GM18508 (cell line): ENCODE measurements around the gene STAT6.

Source experiments
- ATAC-seq: cut with Tn5 transposase; IDR thresholded peaks from one replicate; pipeline ENCODE4 v1.9.1; 2021; ENCODE audit warnings: moderate number of reproducible peaks; ENCODE audit not compliant: insufficient read depth, unreplicated experiment

STAT6 gene

DNA sequence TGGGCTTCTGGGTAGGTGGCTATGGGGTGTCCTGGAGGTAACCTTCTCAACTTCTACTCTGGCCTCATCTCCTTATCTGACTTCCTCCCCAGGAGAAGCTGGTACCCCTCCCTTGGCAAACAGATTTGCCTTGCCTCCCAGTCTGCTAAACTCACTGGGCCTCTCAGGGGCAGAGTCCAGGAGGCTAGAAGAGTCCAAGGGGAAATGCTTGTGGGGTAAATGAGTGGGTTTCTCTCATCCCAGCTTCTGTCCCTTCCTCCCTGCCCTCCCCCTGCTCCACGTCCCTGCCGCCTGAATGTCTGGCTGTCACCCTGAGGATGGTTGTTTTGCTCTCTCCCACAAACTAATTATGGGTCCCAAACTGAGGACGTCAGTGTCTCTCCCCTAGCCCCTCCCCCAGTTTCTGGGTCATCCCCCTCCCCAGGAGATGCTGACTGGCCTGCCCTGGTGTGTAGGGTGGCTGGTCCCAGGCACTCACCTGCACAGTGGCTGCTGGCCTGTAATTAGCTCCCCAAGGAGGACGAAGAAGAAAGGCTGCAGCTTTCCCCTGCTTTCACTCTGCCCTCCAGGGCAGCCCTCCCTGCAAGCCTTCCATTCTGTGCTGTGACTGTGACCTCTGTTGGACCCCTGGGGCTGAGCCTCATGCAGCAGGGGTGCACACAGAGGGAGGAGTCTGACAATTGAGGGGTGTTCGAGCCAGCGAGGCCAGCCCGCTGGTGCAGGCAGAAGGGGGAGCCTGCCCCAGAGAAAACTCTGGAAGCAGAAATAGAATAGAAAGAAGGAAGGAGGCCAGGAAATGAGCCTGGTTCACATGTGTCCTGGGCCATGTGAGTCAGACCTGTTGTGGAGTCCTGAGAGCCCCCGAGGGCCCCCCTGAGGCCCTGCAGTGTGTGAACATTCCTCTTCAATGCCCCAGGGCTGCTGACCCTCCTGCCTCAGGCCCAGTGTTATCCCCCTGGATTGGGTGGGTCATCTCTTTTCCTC is 36.1 kb upstream of the STAT6 start, which contains the start of gene LRP1-AS:
Gene LRP1-AS, minus strand, starts transcription at position 659 of the 984 bp plus-strand sequence.
- no peak for ATAC-seq

DNA sequence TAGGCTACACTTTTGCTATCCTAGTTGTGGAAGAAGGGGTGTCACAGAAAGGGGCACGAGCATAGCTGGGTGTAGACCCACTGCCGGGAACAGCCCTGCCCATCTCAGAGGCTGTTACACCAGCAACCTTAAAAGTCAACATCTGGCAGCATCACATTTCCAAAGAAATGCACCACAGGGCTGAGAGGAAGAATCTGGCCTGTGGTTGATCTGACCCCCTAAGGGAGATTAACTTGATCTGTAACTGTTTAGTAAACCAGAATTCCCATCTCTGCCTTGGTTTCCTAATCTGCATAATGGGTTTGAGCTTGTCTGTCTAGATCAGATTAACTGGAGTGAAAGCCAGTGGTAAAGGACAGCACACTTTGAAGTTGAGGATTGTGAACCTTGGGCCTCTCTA is 34.9 kb upstream of the STAT6 start:
- no peak for ATAC-seq

DNA sequence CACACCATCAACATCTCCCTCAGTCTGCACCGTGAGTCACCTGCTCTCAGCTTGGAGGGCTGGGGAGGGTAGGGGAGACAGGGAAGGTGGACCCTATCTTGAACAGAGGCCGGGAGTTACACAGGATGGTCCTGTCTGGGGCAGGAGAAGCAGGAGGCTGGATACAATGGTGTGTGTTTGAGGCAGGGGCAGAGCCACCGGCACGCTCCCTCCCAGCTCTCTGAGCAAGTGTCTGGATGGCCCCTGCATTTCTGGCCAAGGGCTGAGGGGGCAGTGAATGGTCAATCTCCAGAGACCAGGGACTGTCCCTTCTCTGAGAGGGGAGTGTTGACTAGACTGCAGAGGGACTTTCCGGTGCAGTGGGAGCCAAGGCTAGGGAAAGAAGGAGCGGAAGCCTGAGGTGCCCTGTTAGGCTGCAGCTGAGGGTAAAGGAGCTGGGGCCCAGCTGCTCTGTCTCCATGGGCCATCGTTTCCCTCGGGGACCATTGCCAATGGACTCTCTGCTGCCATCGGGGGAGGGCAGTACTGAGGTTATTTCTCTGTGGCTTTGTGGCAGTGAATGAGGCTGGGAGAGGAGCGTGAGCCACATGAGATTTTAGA is 34.4 kb upstream of the STAT6 start:
- no peak for ATAC-seq

DNA sequence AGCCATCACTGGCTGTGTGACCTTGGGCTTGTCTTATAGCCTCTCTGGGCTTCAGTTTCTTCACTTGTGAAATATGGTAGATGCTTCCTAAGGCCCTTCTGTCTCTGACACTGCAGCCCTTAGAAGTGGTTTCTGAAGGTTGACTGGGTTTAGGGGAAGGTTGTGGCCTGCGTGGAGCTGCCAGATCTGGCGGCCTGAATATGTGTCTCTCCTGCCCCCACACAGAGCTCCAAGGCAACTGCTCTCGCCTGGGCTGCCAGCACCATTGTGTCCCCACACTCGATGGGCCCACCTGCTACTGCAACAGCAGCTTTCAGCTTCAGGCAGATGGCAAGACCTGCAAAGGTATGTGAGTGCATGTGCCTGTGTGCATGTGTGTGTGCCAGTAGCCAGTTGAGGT is 32.3 kb upstream of the STAT6 start:
- no peak for ATAC-seq

DNA sequence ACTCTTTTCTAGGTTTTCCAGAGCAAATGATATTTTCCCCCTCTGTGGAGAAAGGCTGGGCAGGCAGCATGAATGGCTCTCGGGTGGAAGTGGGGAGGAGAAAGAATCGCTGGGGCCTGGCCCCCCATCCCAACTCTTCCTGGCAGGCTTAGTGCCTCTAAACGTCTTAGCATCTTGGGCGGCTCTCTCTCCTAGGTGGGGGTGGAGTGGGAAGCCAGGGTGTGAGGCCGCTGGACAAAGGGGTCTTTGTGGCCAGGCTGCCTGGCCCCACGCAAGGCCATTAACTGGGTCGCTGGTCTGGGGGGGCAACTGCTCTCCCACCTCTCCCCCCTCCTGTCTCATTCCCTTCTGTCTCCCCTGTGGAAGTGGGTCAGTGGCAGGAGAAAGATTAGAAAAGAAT is 31.6 kb upstream of the STAT6 start:
- ATAC-seq, result no peak

DNA sequence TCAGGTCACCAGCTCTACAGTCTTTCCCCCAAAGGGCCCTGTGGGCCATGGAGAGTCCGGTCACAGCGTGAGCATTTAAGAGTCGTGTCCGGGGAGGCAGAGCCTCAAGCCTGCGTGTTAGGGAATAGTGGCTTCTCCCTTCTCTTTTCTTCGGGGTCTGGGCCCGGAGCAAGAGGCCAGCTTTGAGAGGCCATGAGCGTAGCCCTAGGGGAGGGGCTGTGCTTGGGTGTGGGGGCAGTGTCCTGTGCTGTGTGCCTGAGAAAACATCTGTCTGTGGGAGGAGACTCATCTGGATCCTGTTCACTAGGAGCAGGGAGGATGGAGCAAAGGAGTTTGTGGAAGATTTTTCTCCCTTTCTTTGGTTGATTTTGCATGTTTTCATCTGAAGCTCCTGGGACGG is 31.0 kb upstream of the STAT6 start:
- no peak for ATAC-seq

DNA sequence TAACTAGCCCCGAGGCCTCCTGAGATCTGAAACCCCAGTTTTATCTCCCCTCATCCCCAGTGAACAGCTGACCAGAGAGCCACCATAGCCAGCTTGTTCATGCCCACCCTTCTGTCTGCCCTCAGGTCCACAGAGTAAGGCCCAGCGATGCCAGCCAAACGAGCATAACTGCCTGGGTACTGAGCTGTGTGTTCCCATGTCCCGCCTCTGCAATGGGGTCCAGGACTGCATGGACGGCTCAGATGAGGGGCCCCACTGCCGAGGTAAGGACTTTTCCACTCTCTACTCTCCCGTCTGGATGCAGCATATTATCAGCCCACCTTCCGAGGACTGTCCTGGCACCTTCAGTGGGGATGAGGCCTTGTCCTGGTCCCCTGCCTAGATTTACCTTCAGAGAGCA is 30.1 kb upstream of the STAT6 start:
- no peak for ATAC-seq

DNA sequence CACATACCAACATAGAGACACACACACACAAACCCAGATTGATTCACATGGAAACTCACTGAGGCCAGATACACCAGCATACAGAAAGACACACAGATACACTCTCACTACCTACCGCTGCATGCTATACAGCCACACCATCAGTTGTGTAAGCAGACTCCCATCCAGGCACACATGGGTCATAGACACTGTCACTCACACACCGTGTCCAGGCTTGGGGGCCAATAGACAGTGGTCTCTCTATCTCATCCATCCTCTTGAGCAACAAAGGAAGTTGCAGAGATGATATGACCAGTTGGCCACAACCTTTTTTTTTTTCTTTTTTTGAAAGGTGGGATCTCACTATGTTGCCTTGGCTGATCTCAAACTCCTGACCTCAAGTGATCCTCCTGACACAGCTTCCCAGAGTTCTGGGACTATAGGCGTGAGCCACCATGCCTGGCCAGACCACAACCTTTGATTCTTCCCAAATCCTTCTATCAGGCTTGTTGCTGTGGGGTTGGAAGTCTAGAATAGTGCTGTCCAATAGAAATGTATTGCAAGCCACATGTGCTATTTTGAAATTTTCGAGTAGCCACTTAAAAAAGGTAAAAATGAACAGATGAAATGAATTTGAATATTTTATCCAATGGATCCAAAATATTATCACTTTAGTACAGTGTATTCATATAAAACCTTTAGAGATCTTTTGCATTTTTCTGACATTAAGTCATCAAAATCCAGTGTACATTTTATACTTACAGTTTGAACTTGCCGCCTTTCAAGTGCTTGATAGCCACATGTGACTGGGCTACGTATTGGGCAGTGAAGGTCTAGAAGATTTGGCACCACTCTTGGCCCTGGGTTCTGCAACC is 28.9 kb upstream of the STAT6 start:
- ATAC-seq, result no peak

DNA sequence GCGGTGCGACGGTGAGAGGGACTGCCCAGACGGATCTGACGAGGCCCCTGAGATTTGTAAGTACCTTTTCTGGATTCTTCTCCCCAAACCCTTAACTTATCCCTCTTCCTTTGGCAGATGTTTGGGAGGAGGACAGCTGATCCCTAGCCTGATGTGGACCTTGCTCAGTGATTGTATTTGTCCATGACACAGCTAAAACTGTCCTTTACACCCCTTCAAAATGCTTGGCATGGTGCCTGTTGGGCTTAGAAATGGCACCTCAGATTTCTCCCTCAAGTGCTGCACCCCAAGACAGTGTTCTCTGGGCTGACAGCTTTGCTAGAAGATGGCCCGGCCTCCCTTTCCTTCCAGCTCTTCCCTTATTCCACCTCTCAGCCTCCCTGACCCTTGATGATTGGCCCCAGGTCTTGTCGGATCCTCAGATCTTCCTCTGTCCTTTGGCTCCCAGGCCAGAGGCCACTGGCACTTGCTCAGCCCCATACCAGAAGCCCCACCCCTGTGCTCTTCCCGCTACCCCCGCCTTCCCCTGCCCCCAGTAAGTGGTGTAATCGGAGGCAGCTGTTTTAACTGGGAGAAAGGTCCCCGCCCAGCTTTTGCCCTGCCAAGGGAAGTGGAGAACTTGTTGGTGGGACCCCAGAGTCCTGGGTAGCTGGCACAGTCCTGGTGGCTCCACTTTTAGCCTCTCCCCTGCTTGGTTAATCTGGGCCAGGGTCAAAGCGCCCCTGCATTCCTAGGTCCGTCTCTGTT is 27.5 kb upstream of the STAT6 start:
- no peak for ATAC-seq

DNA sequence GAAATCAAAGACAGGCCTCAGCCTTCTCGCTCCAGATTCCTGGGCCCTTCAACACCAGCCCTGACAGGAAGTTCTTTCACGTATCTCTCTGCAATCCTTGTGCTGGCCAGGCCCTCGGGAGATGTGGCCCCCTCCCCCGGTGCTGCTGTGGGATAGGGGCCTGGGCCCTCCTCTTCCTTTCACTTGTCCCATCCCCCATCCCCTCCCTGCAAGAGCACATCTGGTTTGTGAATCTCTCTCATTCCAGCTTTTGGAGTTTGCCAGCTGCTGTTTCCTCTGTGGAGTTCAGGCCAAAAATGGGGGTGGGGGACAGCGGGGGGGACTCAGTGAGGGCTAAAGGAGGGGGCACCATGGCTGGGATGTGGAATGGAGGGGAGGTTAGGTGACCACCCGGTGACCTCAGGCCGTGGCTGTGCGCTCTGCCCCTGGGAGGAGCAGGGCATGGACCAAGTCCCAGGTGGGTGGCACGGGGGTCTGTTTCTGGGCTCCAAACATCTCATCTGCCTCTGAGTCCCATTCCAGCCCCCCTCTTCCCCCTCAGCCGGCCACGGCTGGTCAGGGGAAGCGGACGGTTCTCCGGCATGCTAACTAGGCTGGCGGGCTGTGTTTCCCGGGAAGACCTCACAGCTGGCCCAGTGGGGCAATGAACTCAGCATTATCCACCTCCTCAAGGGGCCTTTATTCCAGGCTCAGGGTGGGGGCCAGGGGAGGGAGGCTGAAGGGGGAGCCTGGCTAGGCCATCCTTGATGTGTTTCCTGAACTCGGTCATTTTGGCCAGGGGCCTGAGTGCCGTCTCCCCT is 24.6 kb upstream of the STAT6 start:
- ATAC-seq, result no peak

DNA sequence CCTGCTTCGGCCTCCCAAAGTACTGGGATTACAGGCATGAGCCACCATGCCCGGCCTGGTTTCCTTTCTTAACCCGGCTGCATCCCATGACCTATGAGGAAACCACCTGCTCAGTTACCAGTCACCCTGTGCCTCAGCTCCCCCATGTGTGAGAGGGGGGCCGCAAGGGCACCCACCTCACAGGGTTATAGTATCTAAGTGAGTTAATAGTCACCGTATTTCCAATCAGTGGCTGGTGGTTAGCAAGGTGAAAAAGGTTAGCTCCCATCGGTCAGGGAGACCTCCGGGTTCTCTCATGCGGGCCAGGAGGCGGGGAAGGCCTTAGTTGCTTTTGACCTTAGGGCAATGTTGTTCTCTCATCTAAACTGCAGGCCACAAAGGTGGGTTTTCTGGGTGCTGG is 23.8 kb upstream of the STAT6 start:
- no peak for ATAC-seq

DNA sequence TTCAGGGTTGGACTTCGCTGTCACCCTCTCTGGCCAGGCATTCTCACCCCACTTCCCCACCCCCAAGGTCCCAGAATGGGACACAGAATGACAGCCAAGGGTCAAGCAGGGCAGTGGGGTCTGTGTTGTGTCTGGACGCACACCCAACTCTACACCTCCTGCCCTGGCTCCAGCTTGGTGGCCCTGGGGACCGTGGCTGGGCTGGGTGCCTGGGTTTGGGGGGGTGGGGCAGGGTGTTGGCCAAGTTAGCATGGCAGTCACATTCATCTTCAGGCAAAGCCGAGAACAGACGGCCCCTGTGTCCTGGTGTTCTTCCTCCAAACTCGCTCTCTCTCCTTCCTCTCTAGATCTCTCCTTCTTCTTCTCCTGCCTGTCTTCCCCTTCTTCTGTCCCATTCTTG is 22.8 kb upstream of the STAT6 start:
- ATAC-seq, result no peak

DNA sequence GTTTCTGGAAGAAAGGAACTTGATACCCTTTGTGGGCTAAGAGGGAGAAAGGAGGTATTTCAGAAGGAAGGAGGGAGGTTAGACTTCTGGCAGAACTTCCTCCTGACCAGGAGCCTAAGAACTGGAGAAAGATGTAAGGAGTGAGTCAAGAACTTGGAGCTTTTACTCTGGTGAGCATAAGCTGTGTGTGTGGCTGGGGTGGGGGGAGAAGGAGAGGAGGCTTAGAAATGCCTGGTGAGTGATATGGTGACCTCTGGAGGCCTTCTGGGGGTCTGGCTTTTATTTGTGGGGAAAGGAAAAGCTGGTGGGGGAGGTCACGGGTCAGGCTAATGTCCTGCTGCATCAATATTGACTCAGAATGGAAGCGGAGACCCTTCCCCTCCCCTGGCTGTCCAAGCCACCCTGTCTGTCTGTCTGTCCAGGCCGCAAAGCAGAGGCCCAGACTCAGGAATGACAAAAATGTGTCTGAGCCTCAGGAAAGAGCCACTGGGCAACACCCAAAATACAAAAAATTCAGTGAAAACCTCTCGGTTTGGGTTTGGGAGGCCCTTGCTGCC is 21.9 kb upstream of the STAT6 start:
- ATAC-seq, result no peak

DNA sequence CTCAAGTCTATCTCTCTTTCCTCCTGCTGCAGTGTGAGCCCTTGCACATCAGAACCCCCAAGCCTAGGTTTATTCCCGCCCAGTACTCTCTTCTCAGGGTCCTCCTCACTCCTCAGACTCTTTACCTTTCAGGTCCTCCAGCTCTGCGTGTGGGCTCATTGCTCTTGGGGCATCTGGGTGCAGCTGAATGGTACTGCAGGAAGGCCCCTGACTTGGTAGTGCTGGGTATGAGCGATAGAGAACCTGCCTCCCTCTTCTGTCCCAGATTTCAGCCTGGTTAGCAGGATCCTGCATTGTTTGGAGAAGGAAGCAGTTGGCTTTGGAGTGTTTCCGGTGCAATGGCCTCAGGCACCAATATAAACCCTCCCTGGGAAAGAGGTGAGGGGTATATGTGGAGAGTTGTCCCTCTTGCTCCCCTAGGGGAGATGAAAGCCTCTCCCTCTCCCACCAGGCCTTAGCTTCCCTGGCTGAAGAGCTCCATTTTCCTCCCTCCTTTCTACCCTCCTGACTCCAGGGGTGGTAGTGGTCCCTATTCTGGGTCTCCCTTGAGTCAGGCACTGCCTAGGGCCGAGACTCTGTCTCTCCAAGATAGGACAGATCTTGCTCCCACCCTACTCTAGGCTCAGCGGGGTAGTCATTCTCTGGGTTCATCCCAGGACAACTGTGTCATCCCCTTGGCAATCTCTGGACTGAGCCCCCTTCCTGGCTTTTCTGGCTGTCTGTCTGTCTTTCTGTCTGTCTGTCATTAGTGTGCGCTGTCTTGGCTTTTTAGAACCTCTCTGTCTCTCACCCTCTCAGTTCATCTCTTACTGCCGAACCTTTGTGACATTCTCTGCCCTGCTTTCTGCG is 21.0 kb upstream of the STAT6 start:
- no peak for ATAC-seq

DNA sequence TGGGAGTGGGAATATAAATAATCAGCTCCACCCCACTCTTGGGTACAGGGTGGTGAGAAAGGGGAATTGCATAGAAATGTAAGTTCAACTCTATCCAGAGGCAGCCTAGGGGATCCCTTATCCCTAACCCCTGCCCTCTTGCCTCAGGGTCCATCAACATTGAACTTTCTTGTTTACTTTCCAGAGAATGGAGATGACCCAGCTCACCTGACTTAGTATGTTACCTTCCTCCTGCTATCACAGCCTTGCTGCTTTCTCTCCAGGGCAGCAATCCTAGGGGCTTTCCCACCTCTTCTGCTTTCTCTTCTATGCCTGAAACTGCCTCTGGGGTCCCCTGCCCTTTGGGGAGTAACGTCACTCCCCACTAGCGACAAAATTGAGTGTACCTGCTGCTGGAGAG is 19.8 kb upstream of the STAT6 start:
- ATAC-seq, result no peak

DNA sequence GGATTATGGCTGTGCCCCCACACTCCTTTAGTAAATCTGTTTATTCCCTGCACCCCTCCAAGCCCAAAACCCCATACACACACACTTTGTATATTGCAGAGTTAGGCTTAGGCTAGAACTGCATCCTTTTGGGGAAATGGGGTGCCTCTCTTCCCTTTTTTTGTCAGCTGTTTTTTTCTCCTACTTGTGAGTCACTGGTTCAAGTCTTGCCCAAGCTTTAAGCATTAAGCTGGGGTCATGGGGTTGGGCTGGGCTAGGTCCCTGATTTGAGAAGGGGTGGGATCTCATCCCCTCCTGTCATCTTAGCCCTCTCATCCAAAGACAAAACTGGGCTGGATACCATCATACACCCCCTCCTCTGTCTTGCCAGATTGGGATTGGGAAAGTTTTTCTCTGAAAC is 18.7 kb upstream of the STAT6 start:
- no peak for ATAC-seq

DNA sequence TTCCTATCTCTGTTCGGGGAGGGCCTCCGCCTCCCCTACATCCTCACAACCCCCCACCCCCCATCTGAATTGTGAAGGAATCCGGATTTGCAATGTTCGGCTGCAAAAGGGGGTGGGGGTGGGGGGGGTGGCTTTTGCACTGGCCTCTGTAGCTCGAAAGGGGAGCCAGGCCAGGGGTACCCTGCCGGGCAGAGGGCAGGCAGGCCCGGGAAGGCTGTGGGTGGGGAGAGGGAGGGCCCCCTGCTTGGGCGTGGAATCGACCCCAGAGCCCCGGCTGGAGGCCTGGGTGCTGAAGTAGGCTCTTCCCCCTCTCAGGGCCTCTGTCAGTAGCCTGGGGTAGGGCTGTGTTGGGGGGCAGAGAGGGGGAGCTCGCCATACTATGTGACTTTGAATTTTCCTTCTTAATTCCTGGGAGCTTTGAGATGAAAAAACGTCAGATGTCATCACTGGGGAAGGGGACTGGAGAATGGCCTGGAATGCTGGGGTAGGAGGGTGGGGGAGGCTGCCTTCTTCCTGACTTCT is 18.2 kb upstream of the STAT6 start:
- ATAC-seq, result no peak
